Measurements from ENCODE around the gene NELFA. TPM values are rescaled to one million over a fixed set of nuclear protein-coding genes. Genes with fewer than 3 reads are reported as not detected.

NELFA gene
- total and polyA plus RNA-seq, 12 donors = 8.8 to 19.7 (median 11.1) TPM

DNA sequence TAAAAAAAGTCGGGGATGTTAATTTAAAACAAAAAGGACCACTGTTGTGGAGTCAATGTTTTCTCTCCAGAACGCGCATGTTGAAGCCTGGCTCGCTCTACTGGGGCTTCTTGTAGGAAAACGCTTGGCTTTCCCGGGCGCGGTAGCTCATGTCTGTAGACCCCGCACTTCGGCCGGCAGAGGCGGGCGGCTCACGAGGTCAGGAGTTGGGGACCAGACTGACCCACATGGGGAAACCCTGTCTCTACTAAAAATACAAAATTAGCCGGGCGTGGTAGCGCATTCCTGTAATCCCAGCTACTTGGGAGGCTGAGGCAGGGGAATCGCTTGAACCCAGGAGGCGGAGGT, 15.6 kb downstream of the NELFA start:
- ATAC-seq (no peak), DNase-seq (no peak)
- 84 to 89% methylated on average over 19 of the region's 19 CpGs for WGBS, 2 donors
- Histone ChIP-seq H3K9me3 (peaks cover 0 to 18% (median 6%) of the 10 kb centered on the region in 11 donors), H3K36me3 (peaks cover 0 to 45% (median 23%) of the 10 kb centered on the region in 9 donors), H3K4me3 (no peak overlapping the region), H3K27ac (no peak overlapping the region), H3K27me3 (no peaks in the 10 kb centered on the region), H3K4me1 (peaks cover 0 to 10% (median 0%) of the 10 kb centered on the region in 9 donors)
- TF ChIP-seq, protein P1, sequence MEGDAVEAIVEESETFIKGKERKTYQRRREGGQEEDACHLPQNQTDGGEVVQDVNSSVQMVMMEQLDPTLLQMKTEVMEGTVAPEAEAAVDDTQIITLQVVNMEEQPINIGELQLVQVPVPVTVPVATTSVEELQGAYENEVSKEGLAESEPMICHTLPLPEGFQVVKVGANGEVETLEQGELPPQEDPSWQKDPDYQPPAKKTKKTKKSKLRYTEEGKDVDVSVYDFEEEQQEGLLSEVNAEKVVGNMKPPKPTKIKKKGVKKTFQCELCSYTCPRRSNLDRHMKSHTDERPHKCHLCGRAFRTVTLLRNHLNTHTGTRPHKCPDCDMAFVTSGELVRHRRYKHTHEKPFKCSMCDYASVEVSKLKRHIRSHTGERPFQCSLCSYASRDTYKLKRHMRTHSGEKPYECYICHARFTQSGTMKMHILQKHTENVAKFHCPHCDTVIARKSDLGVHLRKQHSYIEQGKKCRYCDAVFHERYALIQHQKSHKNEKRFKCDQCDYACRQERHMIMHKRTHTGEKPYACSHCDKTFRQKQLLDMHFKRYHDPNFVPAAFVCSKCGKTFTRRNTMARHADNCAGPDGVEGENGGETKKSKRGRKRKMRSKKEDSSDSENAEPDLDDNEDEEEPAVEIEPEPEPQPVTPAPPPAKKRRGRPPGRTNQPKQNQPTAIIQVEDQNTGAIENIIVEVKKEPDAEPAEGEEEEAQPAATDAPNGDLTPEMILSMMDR (IDR thresholded peaks at IDR 0.05) = no peak
- intact Hi-C loops (cut with DNase I) = loop anchor here in 1 of 10 donors (10.0 kb wide), 1 partner anchor 642 kb away; no protein-coding TSS in a partner anchor

DNA sequence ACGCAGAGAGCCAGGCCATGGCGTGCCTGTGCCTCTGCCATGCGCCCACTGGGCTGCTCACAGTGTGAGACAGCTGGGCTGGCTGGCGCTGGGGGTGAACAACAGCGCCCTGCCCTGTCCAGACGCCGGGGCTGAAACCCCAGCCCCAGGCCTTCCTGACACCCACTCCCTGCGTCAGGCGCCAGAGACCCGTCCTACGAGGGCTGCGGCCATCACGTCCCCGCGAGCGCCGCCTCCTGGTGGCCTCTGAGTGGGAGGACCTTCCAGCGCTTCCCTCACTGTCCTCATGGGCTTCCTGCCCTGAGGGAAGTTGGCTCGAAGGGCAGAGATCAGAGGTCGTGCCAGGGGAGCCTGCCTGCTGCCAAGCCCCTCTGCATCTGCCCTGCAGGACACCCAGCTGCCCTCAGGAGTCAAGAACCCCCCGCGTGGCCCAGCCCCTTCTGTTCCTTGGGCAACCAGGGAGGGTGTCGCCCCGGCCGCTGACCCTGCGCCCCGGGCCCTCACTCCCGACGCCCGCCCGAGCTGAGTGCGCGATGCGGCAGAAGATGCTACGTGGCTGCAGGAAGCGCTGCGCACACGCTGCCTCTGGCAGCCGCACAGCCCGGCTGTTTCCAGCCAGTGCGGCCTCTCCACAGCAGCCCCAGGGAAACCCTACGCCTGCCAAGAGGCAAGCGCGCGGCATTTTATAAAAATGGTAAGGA, 16.2 kb downstream of the NELFA start:
- whole genome bisulfite sequencing, 2 donors = 73 to 83% methylated on average over 45 of the region's 45 CpGs
- TF ChIP-seq, protein P1 (IDR thresholded peaks at IDR 0.05) = peak in 2 of 9 donors; percentile 3 to 14
- peaks cover 0 to 46% (median 28%) of the 10 kb centered on the region in 9 donors for H3K36me3 ChIP-seq
- DNase-seq = no peak
- intact Hi-C loops (cut with DNase I) = loop anchor here in 1 of 10 donors (10.0 kb wide), 1 partner anchor 642 kb away; no protein-coding TSS in a partner anchor
- peak overlapping the region in 1 of 10 donors; percentile 7 for H3K4me3 ChIP-seq
- ATAC-seq = peak in 6 of 8 donors; percentile 19 to 57 (median 41)
- H3K27ac ChIP-seq = no peak overlapping the region
- no peaks in the 10 kb centered on the region for H3K27me3 ChIP-seq
- H3K9me3 ChIP-seq = peaks cover 0 to 13% (median 6%) of the 10 kb centered on the region in 11 donors
- H3K4me1 ChIP-seq = peaks cover 0 to 10% (median 0%) of the 10 kb centered on the region in 9 donors

DNA sequence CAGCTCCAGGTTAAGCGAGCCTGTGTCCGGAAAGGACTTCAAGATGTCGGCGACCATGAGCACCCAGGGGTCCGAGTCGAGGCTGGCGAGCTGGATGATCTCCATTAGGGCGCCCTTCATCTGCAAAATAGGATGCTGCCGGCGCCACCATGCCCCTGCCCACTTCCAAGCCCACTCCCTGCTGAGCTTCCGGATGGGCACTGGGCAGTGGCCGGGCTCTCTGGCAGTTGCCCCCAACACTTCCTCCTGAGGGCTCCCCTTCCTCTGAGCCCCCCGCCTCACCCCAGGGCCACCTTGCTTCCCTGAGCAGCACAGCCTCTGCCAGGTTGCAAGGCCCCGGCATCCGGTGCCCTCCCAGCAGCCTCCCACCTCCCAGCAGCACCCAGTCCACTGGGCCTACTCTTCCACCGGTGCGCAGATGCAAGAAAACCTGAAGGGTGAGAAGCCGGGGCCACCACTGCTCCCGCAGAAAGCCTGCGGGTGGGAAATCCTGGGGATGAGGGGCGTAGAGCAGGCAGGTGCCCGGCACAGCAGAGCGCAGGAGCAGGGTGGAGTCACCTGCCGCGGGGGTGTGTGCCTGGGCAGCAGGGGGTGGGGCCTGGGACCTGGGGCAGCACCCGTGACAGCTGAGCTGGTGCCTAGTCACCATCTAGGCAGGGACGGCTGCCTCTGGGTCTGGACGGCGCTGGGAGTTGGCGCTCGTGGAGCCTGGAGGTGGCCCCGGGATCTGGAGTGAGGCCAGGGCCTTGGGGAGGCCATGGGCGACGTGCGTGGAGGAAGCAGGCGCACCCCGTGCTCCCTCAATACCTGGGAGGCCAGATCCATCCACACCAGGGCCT, 17.0 kb downstream of the NELFA start:
- Histone ChIP-seq H3K36me3 (peaks cover 0 to 49% (median 34%) of the 10 kb centered on the region in 9 donors), H3K27ac (no peak overlapping the region), H3K4me1 (peaks cover 0 to 10% (median 0%) of the 10 kb centered on the region in 9 donors), H3K4me3 (no peak overlapping the region), H3K9me3 (peaks cover 0 to 5% (median 0%) of the 10 kb centered on the region in 11 donors), H3K27me3 (no peaks in the 10 kb centered on the region)
- WGBS, 2 donors = 94 to 95% methylated on average over 37 of the region's 37 CpGs
- ATAC-seq (peak in 6 of 8 donors; percentile 10 to 42 (median 20)), DNase-seq (no peak)
- TF ChIP-seq, protein P1 (IDR thresholded peaks at IDR 0.05) = no peak
- intact Hi-C loops (cut with DNase I) = loop anchor here in 1 of 10 donors (10.0 kb wide), 1 partner anchor 643 kb away; no protein-coding TSS in a partner anchor

DNA sequence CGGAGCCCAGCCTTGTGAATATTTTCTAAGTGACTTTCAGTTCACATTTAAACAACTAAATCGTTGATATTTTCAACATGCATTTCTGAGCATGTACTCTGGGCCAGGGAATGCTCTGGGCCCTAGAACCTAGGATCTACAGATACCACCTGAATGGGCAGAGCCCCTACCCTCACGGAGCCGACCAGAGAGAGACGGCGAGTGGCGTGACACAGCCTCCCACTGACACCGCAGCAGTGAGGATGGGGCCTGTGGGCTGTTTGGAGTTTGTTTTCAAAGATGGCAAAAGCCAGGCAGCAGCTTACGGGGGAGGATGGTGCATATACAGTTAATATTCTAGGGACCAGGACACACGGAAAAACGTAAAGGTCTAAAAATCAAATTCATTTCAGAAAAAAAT, 17.7 kb downstream of the NELFA start:
- H3K27ac ChIP-seq = no peak overlapping the region
- no peak overlapping the region for H3K4me3 ChIP-seq
- TF ChIP-seq, protein P1 (IDR thresholded peaks at IDR 0.05) = no peak
- ATAC-seq = no peak
- H3K4me1 ChIP-seq = peaks cover 0 to 10% (median 0%) of the 10 kb centered on the region in 9 donors
- no peak for DNase-seq
- H3K9me3 ChIP-seq = no peaks in the 10 kb centered on the region
- intact Hi-C loops (cut with DNase I) = loop anchor here in 1 of 10 donors (10.0 kb wide), 1 partner anchor 644 kb away; no protein-coding TSS in a partner anchor
- H3K27me3 ChIP-seq = no peaks in the 10 kb centered on the region
- H3K36me3 ChIP-seq = peaks cover 0 to 56% (median 34%) of the 10 kb centered on the region in 9 donors
- WGBS, 2 donors = 94 to 96% methylated on average over 11 of the region's 11 CpGs
